ENCODE results near the gene DOCK4.

GRCh38 chr7:112019932-112020331 lies 186.3 kb downstream of the DOCK4 start:
- TF ChIP-seq POLR2AphosphoS5 (IDR thresholded peaks at IDR 0.05) (no peak), CTCF (IDR thresholded peaks at IDR 0.05) (no peak)
